GM19240 (cell line): ENCODE data around the gene TENM4.
A peak's percentile ranks its signal among the peaks of the same experiment; 100 is the strongest.

Source experiments
- DNase-seq: peaks from one replicate; pipeline ENCODE4 v3.0.0; 2011; ENCODE audit warnings: low spot score; ENCODE audit not compliant: insufficient read length

Gene TENM4

DNA sequence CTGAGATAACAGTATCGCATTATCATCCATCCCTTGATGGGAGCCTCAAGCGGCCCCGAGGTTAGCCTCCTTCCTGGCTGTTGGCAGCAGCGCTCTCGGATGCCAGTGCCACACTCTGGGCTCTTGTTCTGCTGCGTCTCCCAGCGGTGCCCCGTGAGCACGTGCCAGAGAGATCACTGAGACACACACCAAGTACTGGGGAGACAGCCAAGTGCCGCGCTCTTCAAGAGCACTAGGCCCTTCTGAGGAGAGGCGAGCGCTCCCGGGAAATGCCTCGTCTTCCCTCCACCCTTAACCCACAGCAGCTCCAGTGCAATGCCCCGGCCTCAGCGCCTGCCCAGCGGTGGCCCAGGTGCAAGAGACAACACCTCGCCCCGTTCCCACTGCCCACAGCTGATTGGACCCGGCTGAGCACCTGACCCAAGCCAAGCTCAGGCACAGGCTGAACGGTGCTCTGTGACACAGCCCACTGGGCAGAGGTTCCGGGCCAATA, 617.9 kb downstream of the TENM4 start:
- DNase-seq = no peak

DNA sequence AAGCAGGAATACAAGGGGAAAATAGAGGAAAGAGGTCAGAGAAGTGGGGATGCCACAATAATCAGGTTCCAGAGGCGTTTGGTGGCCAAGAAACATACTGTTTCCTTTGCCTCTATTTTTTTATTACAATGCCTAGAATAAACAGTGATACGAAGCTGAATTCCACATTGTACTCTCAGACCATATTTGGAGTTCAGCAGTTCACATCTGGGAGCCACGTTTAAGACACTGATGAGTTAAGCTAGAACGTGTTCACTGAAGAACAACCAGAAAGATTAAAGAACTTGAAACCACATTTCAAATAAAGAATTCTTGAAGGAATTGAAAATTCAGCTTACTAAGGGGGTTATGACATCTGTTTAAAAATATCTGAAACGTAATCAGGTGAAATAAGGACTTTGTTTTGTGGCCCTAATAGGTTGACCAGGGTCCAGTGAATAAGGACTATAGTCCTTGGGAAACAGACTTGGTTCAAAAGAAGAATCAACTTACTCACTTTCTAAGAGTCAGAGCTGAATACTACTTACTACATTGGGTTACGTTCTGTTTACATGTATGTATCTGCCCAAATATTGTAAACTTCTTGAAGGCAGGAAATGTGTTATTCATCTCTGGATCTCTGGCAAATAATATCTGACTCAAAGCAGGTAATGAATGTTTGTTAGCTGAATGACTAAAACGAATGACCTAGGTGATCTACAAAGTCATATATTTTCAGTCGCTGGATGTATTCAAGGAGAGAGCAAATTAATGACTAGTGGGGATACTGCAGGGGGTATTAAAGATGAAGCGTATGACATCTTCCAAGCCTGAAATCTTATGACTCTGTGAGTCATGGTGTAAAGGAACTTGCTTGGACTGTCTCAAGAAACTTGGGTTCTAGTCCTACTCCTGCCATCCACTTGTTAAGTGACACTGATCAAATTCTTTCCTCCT, 619.2 kb downstream of the TENM4 start:
- DNase-seq = no peak

DNA sequence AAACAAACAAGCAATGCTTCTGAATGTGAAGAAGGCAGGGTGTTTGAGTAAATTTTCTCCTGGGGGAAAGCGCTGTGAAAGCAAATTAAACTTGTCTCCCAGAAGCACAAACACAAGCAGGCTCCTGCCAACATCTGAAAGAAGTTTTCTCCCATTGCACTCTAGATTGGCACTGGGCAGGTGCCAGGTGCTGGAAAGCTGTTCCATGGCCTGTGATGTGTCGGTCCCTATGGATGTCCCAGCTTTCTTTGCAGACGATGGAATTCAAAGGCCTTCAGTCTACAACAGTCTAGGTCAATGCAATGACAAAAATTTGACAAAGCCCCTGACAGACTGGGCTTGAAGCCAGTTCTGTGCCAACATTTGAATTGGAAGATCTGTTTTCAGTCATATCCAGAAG, 620.1 kb downstream of the TENM4 start:
- no peak for DNase-seq

DNA sequence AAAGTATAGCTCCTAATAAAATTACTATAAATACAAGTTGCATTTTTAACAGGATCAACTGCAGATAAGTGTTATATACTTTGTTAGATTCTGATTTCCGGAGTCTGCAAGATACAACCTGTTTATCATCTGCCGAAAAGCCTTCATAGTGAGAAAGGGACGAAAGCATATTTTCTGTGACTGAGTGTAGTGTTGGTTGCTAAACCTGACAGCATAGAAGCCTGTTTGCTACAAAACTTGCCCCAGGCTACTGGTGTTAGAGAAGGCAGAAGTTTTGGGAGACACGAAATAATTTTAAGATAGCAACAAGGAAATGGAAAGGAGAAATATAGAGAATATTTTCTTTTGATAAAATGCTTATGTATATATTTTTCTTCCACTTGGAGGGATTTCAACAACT, 622.6 kb downstream of the TENM4 start:
- DNase-seq = no peak

DNA sequence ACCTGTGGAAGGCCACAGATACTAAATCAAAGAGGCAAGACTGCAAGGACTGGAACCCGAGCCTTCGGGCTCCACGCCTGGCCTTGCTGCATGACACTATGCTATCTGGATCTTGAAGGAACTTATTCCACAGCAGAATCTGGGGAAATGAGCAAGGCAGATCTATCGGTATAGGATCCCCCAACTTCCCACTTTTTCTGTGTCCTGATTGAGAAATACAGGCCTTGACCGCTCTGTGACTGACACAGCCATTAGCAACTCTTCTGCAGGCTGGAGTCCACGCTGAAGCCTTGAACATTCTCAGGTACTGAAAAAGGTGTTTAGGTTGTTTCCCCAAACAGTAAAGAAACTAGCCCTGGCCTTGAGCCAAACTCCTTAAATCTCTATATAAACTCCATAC, 625.0 kb downstream of the TENM4 start:
- no peak for DNase-seq

DNA sequence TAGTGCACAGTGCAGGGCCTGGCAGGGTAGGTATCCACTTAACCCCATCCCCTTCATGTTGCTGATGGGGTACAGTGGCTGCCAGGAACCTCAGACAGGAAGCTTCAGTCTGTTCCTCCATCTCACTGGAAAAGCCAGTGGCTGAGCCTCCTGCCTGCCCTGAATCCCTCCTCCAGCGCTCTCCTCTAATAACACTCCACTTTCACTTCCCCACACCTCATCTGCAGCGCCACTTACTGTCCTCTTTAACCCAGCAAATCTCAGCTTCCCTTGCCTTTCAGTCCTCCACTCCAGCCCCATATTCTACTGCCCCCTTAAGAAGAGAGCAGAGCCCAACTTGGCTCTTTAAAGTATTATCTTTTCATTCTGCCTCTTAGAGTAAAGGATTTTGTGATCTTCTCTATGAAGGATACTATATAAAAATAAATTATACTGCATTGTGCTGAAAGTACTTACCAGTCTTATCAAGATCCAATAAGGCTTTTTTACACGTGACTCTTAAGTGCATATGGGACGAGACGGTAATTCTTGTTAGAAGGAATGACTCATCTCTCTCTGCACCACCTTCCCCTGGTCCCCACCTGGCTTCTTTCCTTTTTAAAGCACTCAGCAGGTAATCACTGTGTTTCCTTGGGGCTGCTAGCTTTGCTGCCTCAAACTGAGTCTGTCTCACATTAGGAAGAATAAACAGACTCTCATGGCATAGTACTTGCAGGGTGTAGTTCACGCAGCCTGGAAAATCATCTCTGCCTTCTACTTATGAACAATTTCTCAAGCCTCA, 628.1 kb downstream of the TENM4 start:
- DNase-seq = no peak

DNA sequence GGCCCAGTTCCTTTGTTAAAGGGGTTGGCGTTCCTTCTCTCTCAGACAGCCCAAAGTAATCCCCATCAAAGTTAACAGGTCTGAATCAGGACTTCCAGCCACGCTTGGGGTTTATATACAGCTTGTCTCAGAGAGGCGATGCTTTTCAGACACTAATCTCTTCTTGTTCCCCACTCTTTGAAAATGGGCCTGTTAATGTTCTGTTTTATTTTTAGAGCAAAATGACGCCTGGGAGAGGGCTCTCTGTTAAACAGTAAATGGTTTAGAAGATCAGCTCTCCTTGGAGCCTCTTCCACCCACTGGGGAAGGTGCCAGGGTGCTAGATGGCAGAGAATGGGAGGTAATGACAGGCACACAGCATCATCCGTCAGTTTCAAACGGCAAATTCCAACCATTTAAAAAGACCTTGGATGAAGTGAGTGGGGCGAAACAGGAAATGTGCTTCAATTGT, 630.2 kb downstream of the TENM4 start:
- DNase-seq = no peak

DNA sequence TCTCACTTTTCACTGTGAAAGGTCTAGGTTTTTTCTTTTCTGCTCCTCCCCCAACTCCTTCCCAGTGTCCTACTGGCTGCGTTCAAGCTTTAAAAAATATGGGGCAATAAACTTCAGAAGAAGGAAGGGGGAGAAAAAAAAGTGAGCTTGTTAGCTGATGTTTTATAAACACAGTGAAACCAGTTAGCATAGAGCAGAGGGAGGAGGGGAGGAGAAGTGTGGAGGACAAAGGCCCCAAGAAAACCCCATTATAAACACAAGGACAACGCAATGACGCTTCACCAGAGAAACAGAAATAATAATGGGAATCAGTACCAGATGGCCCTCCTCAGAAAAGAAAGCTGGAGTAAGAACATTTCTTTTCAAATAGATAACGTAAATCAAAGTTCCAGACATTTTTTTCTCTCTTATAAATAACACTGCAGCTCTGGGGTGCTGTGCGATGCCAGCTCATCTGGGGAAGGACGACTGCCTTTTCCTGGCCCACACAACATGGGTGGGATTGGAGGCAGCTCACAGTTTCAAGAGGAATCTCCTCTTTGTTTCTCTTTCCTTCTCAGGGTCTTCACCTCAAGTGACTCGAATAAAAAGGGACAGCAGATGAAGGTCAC, 630.8 kb downstream of the TENM4 start:
- DNase-seq = no peak

DNA sequence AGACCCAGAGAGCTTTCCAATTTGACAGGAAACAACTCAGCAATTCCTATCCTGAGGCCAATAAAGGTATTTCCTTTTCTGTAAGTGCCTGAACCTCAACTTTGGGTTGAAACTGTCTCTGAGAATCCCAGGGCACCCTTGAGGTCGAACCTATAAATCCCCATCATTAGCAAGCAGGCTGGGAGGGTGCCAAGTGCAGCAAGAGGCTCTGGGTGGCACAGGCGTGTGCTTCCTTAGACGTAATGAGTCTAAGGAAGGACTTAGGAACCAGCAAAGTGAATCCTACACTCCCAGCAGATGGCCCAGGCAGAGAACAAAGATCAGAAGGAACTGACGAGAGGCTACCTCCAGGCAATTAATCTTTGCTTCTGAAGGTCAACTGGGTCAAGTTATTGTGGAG, 631.9 kb downstream of the TENM4 start:
- no peak for DNase-seq

DNA sequence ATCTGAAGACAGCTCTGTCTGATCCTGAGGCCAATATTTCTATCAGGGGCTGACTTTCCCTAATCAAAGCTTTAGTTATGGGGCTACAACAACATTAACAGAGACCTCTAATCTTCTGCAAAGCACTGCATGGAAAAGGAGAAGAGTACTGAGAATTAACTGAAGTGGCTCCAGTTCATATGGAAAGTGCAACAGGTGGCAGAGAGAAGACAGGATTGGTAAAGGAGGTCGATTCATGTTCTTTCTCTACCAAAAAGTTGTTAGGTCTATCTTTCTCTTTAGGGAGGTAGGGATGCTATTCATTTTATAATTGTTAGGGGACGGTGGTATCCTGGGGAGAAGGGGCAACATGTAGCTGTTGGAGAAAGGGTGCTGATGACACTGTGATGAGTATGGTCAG, 633.5 kb downstream of the TENM4 start:
- no peak for DNase-seq

DNA sequence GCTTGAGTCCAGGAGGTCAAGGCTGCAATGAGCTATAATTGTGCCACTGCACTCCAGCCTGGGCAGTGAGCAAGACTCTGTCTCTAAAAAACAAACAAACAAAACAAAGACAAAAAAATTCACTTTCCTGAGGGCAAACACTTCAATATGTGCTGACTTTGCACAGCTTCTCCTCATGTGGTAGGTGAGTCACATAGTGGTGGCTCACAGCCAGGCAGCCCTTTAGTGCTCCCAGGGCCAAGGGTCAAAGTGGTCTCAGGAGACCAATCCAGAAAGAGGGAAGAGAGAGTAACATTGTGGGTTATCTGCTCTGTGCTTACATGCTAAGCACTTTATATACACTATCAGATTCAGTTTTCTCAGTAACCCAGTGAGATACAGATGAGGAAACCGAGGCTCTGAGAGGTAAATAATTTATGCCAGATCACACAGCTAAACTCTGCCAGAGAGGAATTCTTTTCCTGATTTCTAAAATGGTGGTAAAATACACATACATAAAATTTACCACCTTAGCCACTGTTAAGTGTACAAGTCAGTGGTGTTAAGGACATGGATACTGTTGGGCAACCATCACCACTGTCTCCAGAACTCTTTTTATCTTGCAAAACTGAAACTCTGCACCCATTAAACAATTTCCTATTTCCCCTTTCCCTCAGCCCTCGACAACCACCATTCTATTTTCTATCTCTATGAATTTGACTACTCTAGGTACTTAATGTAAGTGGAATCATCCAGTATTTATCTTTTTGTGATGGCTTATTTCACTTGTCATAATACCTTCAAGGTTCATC, 634.4 kb downstream of the TENM4 start:
- no peak for DNase-seq

DNA sequence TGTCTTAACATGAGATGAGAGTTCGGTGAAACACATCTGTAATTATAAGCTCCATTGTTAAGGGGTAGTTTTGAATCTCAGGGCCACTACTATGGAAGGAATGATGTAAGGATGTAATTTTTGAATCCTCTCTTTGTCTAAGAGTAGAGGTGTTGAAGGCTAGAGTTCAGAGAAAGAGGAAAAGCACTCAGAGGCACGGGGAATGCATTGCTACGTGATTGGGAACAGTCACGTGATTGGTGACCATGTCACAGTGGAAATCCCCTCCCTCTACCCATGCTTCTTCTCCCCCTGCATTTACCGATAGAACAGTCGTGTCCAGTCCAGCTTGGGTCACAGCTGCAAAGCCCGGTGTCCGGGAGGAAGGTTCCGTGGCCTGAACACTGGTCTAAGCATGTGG, 635.8 kb downstream of the TENM4 start:
- no peak for DNase-seq

DNA sequence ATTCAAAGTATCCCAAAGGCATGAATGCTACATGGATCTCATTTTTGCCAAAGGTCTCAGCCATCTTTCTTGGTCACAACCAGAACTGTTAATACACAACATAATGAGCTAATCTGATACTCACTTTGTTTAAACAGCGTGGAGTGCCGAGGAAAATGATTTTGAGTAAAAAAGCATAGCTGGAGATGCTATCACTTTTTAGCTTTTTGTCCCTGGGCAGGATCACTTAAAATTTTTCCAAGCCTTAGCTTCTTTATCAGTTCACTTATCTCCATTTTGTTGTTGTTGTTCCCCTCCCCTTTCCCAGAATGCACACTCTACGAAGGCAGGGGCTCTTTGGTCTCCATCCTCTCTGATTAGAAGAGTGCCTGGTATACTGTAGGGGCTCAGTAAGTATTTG, 636.8 kb downstream of the TENM4 start:
- DNase-seq = no peak

DNA sequence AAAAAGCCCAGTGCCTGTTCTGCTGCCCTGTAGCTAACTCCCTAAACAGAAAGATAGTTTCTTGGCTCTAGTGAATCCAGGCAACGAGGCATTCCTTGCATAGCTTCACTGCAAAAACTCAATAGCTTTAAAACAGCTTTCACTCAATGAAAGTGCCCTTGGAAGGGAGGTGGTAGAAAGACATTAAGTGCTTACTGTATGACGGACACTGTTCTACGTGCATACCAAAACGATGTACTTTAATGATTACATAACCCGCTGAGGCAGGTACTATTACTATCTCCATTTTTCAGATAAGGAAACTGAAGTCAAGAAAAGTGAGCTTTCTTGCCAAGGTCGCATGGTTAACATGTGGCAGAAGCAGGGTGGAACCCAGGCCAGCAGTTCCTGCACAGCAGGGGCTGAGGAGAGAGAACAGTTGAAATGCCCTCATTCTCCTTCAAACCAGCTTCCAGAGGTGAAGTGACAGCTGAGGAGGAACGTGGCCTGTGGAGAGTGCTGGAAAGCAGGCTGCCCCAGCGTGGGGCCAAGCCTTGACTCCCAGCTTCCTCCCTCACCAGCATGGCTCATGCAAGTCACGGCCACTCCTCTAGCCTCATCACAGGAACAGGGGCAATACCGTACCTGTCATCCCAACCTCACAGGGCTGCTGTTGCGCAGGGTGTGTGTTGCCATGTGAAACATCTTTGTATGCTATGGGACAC, 638.6 kb downstream of the TENM4 start:
- no peak for DNase-seq

DNA sequence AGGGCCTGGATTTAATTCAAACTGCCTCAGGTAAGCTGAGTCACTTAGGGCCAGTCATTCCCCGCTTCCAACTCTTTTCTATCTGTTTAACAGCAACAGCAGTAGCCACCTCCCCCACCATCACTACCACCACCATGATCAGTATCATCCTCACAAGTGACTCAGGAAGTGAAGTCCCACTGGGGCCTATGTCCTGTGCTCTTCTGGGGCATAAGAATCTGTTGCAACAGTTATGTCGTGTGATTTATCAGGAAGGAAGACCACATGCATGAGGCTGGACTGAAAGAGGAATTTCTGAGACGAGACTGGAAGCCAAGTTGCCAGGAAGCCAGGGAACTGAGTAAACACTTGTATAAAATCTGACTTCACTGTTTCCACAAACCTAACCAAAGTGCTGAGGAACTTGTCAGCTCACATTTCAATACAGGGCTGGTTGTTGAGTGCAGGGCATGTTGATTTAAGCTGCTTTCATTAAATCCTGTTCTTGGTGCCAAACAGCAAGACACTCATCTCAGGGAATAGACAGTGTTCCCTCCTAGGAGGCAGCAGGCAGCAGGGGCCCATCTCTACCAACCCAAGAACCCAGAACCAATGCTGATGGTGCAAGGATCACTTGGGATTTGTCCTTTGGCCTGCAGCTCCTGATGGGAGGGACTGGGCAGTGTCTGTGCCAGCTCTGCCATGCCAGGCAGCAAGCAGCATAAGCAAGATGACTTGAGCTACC, 639.5 kb downstream of the TENM4 start:
- no peak for DNase-seq

DNA sequence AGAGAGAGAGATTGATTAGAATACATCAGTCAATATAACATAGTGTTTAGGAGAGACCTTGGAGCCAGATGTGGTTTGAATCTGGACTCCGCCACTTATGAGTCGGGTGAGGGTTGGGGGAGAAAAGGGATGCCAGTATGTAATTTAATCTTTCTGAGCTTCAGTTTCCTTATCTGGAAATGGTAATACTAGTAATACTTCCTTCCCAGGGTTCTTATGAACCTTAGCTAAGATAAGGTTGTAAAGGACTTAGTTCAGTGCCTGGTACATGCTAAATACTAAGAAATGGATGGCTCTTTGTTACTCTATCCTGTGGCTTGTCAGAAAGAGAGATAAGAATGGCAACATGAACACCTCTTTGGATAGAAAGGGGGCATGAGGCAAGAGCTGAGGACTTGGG, 640.1 kb downstream of the TENM4 start:
- DNase-seq = no peak

DNA sequence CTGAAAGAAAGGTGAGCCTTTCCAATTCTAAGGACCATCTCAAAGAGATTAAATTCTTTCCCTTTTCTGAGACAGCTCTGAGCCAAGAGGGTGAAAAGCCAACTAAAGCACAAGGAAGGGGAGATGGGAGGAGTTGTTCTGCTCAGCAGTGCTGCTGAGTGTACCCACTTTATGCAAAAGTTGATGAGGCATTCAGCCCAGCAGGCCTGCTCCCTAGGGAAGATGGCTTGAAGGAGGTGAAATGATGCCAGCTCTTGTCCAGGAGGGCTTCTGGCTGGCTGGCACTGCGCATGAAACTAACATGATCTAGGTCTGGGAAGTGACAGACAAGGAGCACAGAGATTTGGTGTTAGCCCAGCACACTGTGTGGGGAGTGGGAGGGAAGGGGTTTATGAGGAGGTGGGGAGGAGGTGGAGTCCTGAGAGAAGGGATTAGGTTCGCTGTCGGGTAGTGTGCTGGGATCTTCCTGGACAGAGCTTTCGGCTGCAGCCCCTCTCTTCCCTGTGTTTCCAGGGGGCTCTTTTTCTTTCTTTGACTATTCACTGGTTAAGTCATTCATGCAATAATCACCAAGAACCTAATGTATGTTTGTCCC, 640.6 kb downstream of the TENM4 start:
- no peak for DNase-seq

DNA sequence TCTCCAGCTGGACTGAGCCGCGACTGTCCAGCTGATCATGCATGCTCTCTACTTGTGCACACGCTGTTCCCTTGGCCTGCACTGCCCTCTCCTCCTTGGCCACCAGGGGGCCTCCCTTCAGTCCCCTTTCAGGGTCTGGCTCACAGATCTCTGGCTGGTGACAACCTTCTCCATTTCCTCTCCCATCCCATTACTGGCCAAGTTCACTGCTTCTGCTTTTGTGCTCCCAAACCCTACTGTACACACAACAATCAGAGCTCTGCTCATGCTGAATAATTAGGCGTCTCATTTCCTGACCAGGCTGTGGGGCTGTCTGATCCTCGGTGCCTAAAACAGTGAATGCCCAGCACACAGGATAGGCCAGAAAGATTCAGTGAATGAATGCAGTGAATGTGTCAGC, 642.2 kb downstream of the TENM4 start:
- peak; percentile 50 for DNase-seq

DNA sequence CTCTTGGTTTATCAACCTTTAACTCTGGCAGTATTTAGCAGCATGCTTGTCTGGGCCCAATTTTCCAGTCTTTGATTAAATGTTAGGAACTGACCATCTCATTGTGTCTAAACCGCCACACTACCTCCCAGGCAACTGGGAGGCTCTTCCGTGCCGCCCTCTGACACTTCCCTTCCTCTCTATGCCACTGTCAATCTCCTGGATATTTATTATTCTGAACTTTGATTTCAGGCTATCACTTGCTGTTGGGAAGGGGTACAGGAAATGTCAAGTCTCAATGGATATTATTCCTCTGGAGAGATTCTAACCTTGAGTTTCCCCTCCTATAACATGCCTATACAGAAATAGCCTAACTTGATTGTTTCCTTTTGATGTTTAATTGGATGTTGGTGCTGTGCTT, 643.3 kb downstream of the TENM4 start:
- DNase-seq = no peak
